Osteocyte (in vitro differentiated cells): ENCODE measurements around the gene DENND1A. TPM values are rescaled to one million over a fixed set of nuclear protein-coding genes. Genes with fewer than 3 reads are reported as not detected.

ENCODE experiments used
- DNase-seq: peaks from one replicate; pipeline ENCODE4 v3.0.0; 2021; ENCODE audit warnings: mixed read lengths; ENCODE audit not compliant: unreplicated experiment; ENCODE audit errors: extremely low spot score
- H3K27ac Mint-ChIP-seq: one replicate; pipeline ENCODE4 v1.8.0; 2021; ENCODE audit warnings: mild to moderate bottlenecking, mixed read lengths; ENCODE audit not compliant: unreplicated experiment
- H3K27me3 Mint-ChIP-seq: one replicate; pipeline ENCODE4 v1.8.0; 2021; ENCODE audit warnings: mixed read lengths; ENCODE audit not compliant: unreplicated experiment
- H3K36me3 Mint-ChIP-seq: one replicate; pipeline ENCODE4 v1.8.0; 2021; ENCODE audit warnings: mixed read lengths; ENCODE audit not compliant: unreplicated experiment
- H3K4me1 Mint-ChIP-seq: one replicate; pipeline ENCODE4 v1.8.0; 2021; ENCODE audit warnings: mixed read lengths; ENCODE audit not compliant: unreplicated experiment
- H3K4me3 Mint-ChIP-seq: one replicate; pipeline ENCODE4 v1.8.0; 2021; ENCODE audit warnings: mild to moderate bottlenecking, moderate library complexity, mixed read lengths; ENCODE audit not compliant: unreplicated experiment
- H3K9me3 Mint-ChIP-seq: one replicate; pipeline ENCODE4 v1.8.0; 2021; ENCODE audit warnings: mixed read lengths; ENCODE audit not compliant: unreplicated experiment
- CTCF ChIP-seq: fragments of 200-600 bp; sonication (generic); IDR thresholded peaks from 2 replicates; pipeline ENCODE4 v1.5.0; 2021; ENCODE audit warnings: antibody characterized with exemption, mild to moderate bottlenecking, moderate library complexity
- total RNA-seq: library from RNA; stranded (reverse); gene quantifications from 2 replicates; pipeline ENCODE4 v1.2.1, GENCODE V29; 2021

DENND1A gene
- total RNA-seq, 1 donor from 2014 or later, result 19.8 TPM

DNA sequence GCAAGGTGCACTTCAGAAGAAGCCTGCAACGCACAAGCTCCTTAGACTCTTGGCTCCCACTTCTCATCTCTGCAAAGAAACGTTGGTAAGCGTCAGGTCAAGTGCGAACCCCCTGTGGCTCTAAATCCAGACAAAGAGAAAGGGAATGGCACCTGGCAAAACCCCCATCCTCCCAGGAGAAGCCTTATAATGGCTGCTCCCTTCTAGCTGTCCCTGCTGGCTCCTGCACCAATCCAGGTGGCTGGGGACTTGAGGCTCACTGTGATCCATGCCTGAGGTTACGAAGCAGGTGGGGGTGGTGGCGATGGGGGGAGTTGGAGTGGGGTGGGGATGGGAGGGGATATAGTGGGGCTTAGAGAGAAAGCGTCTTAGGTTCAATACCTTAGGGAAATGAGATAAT lies 272.8 kb downstream of the DENND1A start:
- Mint-ChIP-seq H3K27ac (no peak overlapping the region), H3K27me3 (no peaks in the 10 kb centered on the region), H3K9me3 (peaks cover 8% of the 10 kb centered on the region), H3K4me1 (no peaks in the 10 kb centered on the region), H3K4me3 (no peak overlapping the region), H3K36me3 (peaks cover 22% of the 10 kb centered on the region)
- TF ChIP-seq CTCF, result no peak
- no peak for DNase-seq

GRCh38 chr9:123656565-123656964 lies 273.4 kb downstream of the DENND1A start:
- peaks cover 3% of the 10 kb centered on the region for H3K9me3 Mint-ChIP-seq

GRCh38 chr9:123655681-123656423 lies 274.1 kb downstream of the DENND1A start:
- Mint-ChIP-seq H3K27ac (no peak overlapping the region), H3K36me3 (peaks cover 15% of the 10 kb centered on the region), H3K27me3 (no peaks in the 10 kb centered on the region), H3K9me3 (no peaks in the 10 kb centered on the region), H3K4me1 (no peaks in the 10 kb centered on the region), H3K4me3 (no peak overlapping the region)
- DNase-seq, result no peak
- no peak for TF ChIP-seq CTCF

More at GRCh38 chr9:123656565-123656964, 273.4 kb downstream of the DENND1A start:
- no peak for DNase-seq
- no peaks in the 10 kb centered on the region for H3K4me1 Mint-ChIP-seq
- H3K27me3 Mint-ChIP-seq, result no peaks in the 10 kb centered on the region
- H3K27ac Mint-ChIP-seq, result no peak overlapping the region
- no peak overlapping the region for H3K4me3 Mint-ChIP-seq
- peaks cover 18% of the 10 kb centered on the region for H3K36me3 Mint-ChIP-seq
- no peak for TF ChIP-seq CTCF

GRCh38 chr9:123654994-123655637 lies 274.8 kb downstream of the DENND1A start:
- H3K27me3 Mint-ChIP-seq, result no peaks in the 10 kb centered on the region
- no peaks in the 10 kb centered on the region for H3K4me1 Mint-ChIP-seq
- TF ChIP-seq CTCF, result no peak
- no peak overlapping the region for H3K27ac Mint-ChIP-seq
- H3K36me3 Mint-ChIP-seq, result peaks cover 12% of the 10 kb centered on the region
- no peak for DNase-seq
- H3K4me3 Mint-ChIP-seq, result no peak overlapping the region
- H3K9me3 Mint-ChIP-seq, result no peaks in the 10 kb centered on the region

DNA sequence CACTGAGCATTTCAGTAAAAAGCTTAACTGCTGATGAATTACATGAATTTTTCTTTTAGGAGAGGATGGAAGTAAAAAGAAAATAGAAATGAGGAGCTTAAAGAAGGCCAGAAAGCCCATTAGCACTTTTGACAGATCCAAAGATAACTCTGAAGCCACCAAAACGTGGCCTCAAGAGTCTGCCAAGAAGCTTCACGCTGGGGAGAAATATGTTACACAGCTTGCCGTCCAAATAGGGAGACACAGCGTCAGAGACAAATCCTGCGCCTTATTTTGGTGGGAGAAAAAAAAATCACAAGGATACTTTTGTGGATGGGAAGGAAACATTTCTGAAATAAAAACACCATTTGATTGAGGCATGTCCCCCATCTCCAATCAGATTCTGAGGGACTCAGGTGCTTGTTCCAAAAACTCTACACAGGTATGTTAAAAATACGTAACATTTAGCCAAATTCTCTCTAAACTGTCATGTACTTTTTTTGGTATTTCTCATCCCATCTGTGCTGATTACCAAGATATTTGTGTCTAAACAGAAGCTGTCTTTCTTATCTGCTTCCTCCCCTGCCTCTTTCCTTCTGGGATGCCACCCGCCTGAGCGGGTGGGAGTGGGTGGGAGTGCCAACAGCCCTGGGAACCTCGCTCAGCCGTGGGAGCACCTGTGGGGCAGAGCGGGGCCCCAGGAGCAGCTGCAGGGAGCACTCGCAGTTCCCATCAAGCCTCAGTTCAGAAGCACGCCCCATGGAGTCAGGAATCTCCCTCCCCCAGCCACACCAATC lies 275.5 kb downstream of the DENND1A start:
- no peak for TF ChIP-seq CTCF
- no peaks in the 10 kb centered on the region for H3K27me3 Mint-ChIP-seq
- H3K4me1 Mint-ChIP-seq, result no peaks in the 10 kb centered on the region
- no peak overlapping the region for H3K4me3 Mint-ChIP-seq
- H3K27ac Mint-ChIP-seq, result no peak overlapping the region
- H3K9me3 Mint-ChIP-seq, result no peaks in the 10 kb centered on the region
- no peak for DNase-seq
- H3K36me3 Mint-ChIP-seq, result peaks cover 12% of the 10 kb centered on the region
